CD8-positive, alpha-beta memory T cell (primary cell): ENCODE results near the gene GSTA5. TPM values are rescaled to one million over a fixed set of nuclear protein-coding genes. Genes with fewer than 3 reads are reported as not detected.
"Not testable (repeated sequence)": the region's sequence is repeated elsewhere in the genome, so short reads cannot be mapped to it uniquely, and the experiment has no call there.

Experiments used
- CTCF ChIA-PET: fragments of 350-600 bp; sonication (Branson Sonifier 250); formaldehyde crosslinking; loops from one replicate; lab custom pipeline; 2021; ENCODE audit warnings: antibody characterized with exemption; lab: Charles Lee
- POLR2A ChIA-PET: fragments of 350-600 bp; sonication (Branson Sonifier 250); formaldehyde crosslinking; loops from one replicate; lab custom pipeline; 2021; ENCODE audit warnings: antibody characterized with exemption; lab: Charles Lee
- DNase-seq, 5 donors: peaks; one replicate each; pipeline versions ENCODE4 v3.0.0 to v3.0.0-alpha.2; 2020 to 2022; ENCODE audit warnings: mixed read lengths in 1 of 5
- H3K27ac ChIP-seq: one replicate; pipeline ENCODE4 v1.7.0; 2013; ENCODE audit warnings: low read depth, mild to moderate bottlenecking, low read length, moderate library complexity
- H3K27me3 ChIP-seq: 2 replicates; pipeline ENCODE4 v1.7.0; 2013; ENCODE audit warnings: low read length, mild to moderate bottlenecking; ENCODE audit not compliant: insufficient read depth, poor library complexity, severe bottlenecking
- H3K36me3 ChIP-seq: 2 replicates; pipeline ENCODE4 v1.7.0; 2013; ENCODE audit warnings: mild to moderate bottlenecking, low read length, moderate library complexity; ENCODE audit not compliant: insufficient read depth
- H3K4me1 ChIP-seq: 2 replicates; pipeline ENCODE4 v1.7.0; 2013; ENCODE audit warnings: mild to moderate bottlenecking, low read length, moderate library complexity; ENCODE audit not compliant: insufficient read depth
- H3K4me3 ChIP-seq: 2 replicates; pipeline ENCODE4 v1.7.0; 2013; ENCODE audit warnings: mild to moderate bottlenecking, low read length
- H3K9me3 ChIP-seq: 2 replicates; pipeline ENCODE4 v1.7.0; 2013; ENCODE audit warnings: mild to moderate bottlenecking, low read length
- H3K27ac Mint-ChIP-seq, 8 donors: one replicate each; pipeline ENCODE4 v1.8.0; 2020 to 2021; ENCODE audit warnings: mixed read lengths in 8 of 8, mild to moderate bottlenecking in 6 of 8, inconsistent platforms in 3 of 8, moderate library complexity in 3 of 8
- H3K27me3 Mint-ChIP-seq, 2 donors: one replicate each; pipeline ENCODE4 v1.8.0; 2020 to 2021; ENCODE audit warnings: mixed read lengths in 2 of 2, mild to moderate bottlenecking in 1 of 2, moderate library complexity in 1 of 2
- H3K36me3 Mint-ChIP-seq, 3 donors: one replicate each; pipeline ENCODE4 v1.8.0; 2020 to 2021; ENCODE audit warnings: mixed read lengths in 3 of 3, inconsistent platforms in 1 of 3, mild to moderate bottlenecking in 1 of 3
- H3K4me1 Mint-ChIP-seq, 3 donors: one replicate each; pipeline ENCODE4 v1.8.0; 2020 to 2021; ENCODE audit warnings: mixed read lengths in 3 of 3, inconsistent platforms in 1 of 3, mild to moderate bottlenecking in 1 of 3
- H3K4me3 Mint-ChIP-seq, 7 donors: one replicate each; pipeline ENCODE4 v1.8.0; 2020 to 2021; ENCODE audit warnings: mixed read lengths in 7 of 7, mild to moderate bottlenecking in 6 of 7, moderate library complexity in 4 of 7, inconsistent platforms in 2 of 7
- H3K9me3 Mint-ChIP-seq, 5 donors: one replicate each; pipeline ENCODE4 v1.8.0; 2020 to 2022; ENCODE audit warnings: mixed read lengths in 5 of 5, mild to moderate bottlenecking in 3 of 5, moderate library complexity in 2 of 5, inconsistent platforms in 1 of 5
- polyA plus RNA-seq: library from polyadenylated mRNA; unstranded; fragments of 300-500 nt; fragmentation: Illumina TruSeq; gene quantifications from one replicate; pipeline ENCODE4 v1.2.3, GENCODE V29; 2021
- total RNA-seq, 2 experiments: library from RNA; stranded (reverse); gene quantifications; one replicate each; pipeline ENCODE4 v1.2.3, GENCODE V29; 2021

The GSTA5 gene
- total and polyA plus RNA-seq, 3 experiments from 2014 or later = not detected

DNA sequence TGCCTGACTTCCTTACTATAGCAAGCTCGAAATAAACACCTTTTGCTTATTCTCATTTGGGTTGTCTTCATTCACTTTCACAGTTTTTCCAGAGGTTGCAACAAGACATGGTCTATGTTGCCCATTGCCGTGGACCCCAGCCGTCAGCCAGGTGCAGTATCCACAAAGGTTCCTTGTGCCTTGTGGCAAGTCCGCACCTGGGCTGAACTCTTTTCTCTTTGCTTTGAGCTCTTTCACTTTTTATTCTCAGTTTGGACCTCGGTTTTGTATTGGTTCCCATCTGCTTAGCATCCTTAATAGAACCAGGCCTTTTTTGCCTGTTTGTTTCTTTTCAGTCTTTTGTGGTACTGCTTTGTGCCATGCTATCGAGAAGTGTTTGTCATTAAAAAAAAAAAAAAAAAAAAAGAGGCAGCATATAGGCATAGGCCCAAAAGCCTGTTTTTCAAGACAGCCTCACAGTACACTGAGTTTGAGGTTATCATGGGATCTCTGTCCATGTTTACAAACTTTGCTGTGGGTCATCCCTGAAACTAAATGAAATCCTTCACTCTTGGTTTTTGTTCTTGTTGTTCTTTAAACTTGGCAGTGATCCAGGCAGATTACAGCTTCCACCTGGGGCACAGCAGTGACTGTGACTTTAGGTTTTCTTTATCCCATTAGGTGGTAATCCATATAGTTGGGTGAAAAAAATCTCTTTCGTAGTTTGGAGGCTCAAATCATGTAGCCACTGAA lies 35.6 kb upstream of the GSTA5 start:
- no peaks in the 10 kb centered on the region for H3K9me3 ChIP-seq
- DNase-seq = no peak
- no peak overlapping the region for H3K4me3 ChIP-seq
- POLR2A ChIA-PET = no interaction called here
- no peak overlapping the region for H3K4me3 Mint-ChIP-seq
- CTCF ChIA-PET = interaction anchor here (0.7 to 1.7 kb wide), 2 partner anchors 12 to 842 kb away, joined by 3 to 5 read pairs; no protein-coding TSS in a partner anchor
- H3K4me1 ChIP-seq = no peaks in the 10 kb centered on the region
- H3K27ac ChIP-seq = no peak overlapping the region
- H3K4me1 Mint-ChIP-seq = no peaks in the 10 kb centered on the region
- peaks cover 3% of the 10 kb centered on the region for H3K27me3 ChIP-seq
- peaks cover 4 to 13% of the 10 kb centered on the region in 2 donors for H3K27me3 Mint-ChIP-seq
- no peak overlapping the region for H3K27ac Mint-ChIP-seq
- no peaks in the 10 kb centered on the region for H3K36me3 Mint-ChIP-seq
- H3K36me3 ChIP-seq = no peaks in the 10 kb centered on the region
- no peaks in the 10 kb centered on the region for H3K9me3 Mint-ChIP-seq

DNA sequence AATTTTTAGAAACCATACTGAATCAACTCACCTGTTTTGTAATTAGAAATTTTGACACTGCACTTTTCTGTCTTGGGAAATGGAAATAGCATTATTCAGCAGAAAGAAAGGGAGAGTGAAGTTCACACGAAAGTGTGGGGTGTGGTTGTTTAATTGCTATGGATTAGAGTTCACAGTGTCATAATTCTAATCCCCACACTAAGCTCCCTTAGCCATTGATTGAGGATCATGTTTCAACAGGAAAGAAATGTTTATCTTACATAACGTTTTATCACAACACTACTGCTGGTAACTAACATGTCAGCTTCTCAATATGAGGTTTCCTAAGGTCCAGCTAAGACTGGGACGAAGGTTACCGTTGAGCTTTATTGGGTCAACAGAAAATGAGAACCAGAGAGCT lies 31.4 kb upstream of the GSTA5 start:
- no peaks in the 10 kb centered on the region for H3K9me3 ChIP-seq
- ChIA-PET CTCF (no interaction called here), POLR2A (no interaction called here)
- no peaks in the 10 kb centered on the region for H3K9me3 Mint-ChIP-seq
- H3K36me3 Mint-ChIP-seq = no peaks in the 10 kb centered on the region
- no peak overlapping the region for H3K4me3 Mint-ChIP-seq
- no peaks in the 10 kb centered on the region for H3K36me3 ChIP-seq
- no peak overlapping the region for H3K27ac ChIP-seq
- H3K4me1 Mint-ChIP-seq = no peaks in the 10 kb centered on the region
- no peak overlapping the region for H3K27ac Mint-ChIP-seq
- no peak for DNase-seq
- peaks cover 2 to 21% of the 10 kb centered on the region in 2 donors for H3K27me3 Mint-ChIP-seq
- H3K27me3 ChIP-seq = no peaks in the 10 kb centered on the region
- H3K4me1 ChIP-seq = no peaks in the 10 kb centered on the region
- no peak overlapping the region for H3K4me3 ChIP-seq

DNA sequence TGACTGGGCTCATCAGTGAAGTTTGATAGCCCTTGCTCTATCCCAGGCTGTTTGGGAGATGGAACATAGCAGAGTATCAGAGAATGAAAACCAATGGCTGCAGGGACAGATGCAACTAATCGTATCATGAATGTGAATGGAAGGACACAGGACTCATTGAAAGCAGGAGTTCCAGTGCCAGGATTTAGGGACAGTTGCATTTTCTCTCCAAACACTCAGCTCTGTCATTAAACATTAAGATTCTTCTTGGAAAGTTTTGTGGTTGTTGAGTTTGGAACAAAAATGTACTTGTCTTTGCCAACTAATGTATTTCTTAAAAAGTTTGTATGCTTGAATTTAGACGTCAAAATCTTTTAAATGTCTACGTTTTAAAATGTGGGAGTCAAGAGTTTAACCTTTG lies 31.0 kb upstream of the GSTA5 start:
- CTCF ChIA-PET = no interaction called here
- no peaks in the 10 kb centered on the region for H3K36me3 Mint-ChIP-seq
- H3K27me3 Mint-ChIP-seq = peaks cover 2 to 21% of the 10 kb centered on the region in 2 donors
- no peaks in the 10 kb centered on the region for H3K9me3 Mint-ChIP-seq
- Histone ChIP-seq H3K27ac (no peak overlapping the region), H3K4me1 (no peaks in the 10 kb centered on the region), H3K27me3 (no peaks in the 10 kb centered on the region), H3K4me3 (no peak overlapping the region), H3K9me3 (no peaks in the 10 kb centered on the region), H3K36me3 (no peaks in the 10 kb centered on the region)
- no peaks in the 10 kb centered on the region for H3K4me1 Mint-ChIP-seq
- no peak for DNase-seq
- no peak overlapping the region for H3K27ac Mint-ChIP-seq
- H3K4me3 Mint-ChIP-seq = no peak overlapping the region
- POLR2A ChIA-PET = no interaction called here

DNA sequence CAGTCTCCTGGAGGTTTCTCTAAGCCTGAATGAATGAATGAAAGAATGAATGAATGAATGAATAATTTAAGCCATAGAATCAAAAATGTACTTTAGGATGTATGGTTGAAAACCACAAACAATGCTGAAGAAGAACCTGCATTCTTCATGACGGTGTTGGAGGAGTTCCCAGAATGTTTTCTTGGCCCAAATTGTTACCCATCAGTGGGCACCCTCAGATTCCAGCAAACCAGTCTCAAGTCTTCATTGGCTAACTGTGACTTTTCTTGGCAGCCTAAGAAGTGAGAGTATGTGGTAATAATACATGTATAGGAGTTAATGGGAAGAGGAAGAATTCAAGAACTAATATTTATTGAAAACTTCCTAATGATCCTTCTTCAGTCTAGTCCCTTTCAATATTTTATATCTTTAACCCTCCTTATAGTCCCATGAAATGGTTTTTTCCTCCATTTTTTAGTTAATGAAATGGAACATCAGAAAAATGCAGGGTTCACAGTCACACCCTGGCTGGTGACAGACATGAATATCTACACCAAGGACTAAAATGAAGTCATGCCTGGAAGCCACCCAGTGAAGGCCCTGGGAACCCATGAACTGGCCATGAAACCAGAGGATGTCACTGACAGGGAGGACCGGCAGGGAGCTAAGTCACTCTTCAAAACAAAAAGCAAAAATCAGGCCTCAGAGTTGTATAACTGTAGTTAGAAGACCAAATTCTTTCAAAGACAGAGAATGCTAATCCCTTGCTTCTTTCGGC lies 29.9 kb upstream of the GSTA5 start:
- H3K4me1 Mint-ChIP-seq, H3K36me3 Mint-ChIP-seq, H3K27ac Mint-ChIP-seq, H3K27ac ChIP-seq, H3K36me3 ChIP-seq, DNase-seq, H3K4me3 Mint-ChIP-seq, H3K4me3 ChIP-seq, H3K4me1 ChIP-seq, CTCF ChIA-PET, H3K27me3 ChIP-seq, H3K9me3 Mint-ChIP-seq, H3K9me3 ChIP-seq, POLR2A ChIA-PET: not testable (repeated sequence)
- H3K27me3 Mint-ChIP-seq = peaks cover 2 to 23% of the 10 kb centered on the region in 2 donors

DNA sequence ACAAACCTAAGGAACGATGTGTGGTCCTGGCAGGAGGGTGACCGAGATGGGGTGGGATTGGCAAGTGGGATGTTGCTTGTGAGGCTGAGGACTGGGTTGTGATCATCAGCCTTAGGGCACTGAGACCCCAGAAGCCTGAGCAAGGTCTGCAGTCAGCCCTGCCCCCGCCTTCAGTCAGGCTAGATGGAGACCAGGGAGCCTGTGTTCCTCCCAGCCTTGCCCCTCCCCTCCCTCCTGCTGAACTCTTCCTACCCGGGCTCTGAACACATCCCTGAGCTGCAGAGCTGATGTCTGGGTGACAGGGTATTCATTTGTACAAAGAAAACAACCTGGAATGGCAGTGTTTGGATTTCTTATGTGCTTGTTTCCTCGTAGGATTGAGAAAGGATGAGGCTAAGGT lies 28.3 kb upstream of the GSTA5 start:
- H3K4me1 ChIP-seq, H3K4me1 Mint-ChIP-seq, POLR2A ChIA-PET, H3K27ac ChIP-seq, H3K9me3 ChIP-seq, H3K27ac Mint-ChIP-seq, H3K36me3 Mint-ChIP-seq, CTCF ChIA-PET, H3K36me3 ChIP-seq, H3K4me3 ChIP-seq, H3K27me3 ChIP-seq, H3K4me3 Mint-ChIP-seq, DNase-seq, H3K9me3 Mint-ChIP-seq: not testable (repeated sequence)
- peaks cover 0 to 28% of the 10 kb centered on the region in 2 donors for H3K27me3 Mint-ChIP-seq

DNA sequence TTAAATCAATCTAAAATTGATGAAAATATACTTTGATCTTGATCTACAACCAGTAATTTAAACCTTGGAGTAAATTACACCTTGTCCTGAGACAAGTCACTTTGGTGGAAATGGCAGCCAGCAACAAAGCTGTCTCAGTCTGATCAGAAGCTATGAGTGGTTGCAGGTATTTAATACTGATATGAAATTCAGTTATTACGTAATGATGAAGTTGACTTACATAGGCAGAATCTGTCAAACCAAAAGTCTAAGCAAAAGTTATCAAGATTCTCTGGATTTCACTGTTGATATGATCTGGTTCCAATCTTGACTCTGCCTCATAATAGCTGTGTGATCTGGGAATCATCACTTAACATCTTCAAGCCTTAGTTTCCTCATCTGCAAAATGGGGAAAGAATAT lies 27.6 kb upstream of the GSTA5 start:
- Histone ChIP-seq H3K27ac (no peak overlapping the region), H3K27me3 (no peaks in the 10 kb centered on the region), H3K9me3 (no peaks in the 10 kb centered on the region), H3K36me3 (no peaks in the 10 kb centered on the region), H3K4me1 (no peaks in the 10 kb centered on the region), H3K4me3 (no peak overlapping the region)
- no peak for DNase-seq
- Mint-ChIP-seq H3K27me3 (peaks cover 0 to 26% of the 10 kb centered on the region in 2 donors), H3K9me3 (no peaks in the 10 kb centered on the region), H3K4me3 (no peak overlapping the region), H3K27ac (no peak overlapping the region), H3K36me3 (no peaks in the 10 kb centered on the region), H3K4me1 (no peaks in the 10 kb centered on the region)
- ChIA-PET POLR2A (no interaction called here), CTCF (no interaction called here)

DNA sequence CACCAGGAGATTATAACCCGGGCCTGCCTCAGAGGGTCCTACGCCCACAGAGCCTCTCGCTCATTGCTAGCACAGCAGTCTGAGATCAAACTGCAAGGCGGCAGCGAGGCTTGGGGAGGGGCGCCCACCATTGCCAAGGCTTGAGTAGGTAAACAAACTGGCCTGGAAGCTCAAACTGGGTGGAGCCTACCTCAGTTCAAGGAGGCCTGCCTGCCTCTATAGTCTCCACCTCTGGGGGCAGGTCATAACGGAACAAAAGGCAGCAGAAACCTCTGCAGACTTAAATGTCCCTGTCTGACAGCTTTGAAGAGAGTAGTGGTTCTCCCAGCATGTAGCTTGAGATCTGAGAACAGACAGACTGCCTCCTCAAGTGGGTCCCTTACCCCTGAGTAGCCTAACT lies 20.5 kb upstream of the GSTA5 start:
- CTCF ChIA-PET, H3K9me3 Mint-ChIP-seq, H3K27ac Mint-ChIP-seq, H3K4me1 Mint-ChIP-seq, POLR2A ChIA-PET, H3K36me3 ChIP-seq, H3K27me3 ChIP-seq, H3K9me3 ChIP-seq, H3K36me3 Mint-ChIP-seq, H3K4me3 Mint-ChIP-seq, H3K4me1 ChIP-seq, DNase-seq, H3K4me3 ChIP-seq, H3K27ac ChIP-seq: not testable (repeated sequence)
- H3K27me3 Mint-ChIP-seq = peaks cover 20 to 64% of the 10 kb centered on the region in 2 donors

DNA sequence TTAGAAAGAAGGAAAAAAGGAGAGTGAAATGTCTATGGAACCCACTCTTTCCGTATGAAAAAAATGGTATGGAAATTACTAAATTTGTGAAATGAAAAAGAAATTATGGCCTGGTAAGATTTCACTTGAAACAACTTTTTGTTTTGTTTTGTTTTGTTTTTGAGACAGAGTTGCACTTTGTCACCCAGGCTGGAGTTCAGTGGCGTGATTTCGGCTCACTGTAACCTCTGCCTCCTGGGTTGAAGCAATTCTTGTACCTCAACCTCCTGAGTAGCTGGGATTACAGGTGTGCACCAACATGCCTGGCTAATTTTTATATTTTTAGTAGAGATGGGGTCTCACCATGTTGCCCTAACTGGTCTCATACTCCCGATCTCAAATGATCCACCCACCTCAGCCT lies 17.8 kb upstream of the GSTA5 start:
- no peak overlapping the region for H3K4me3 ChIP-seq
- H3K27ac ChIP-seq = no peak overlapping the region
- no peak overlapping the region for H3K27ac Mint-ChIP-seq
- H3K4me1 ChIP-seq = no peaks in the 10 kb centered on the region
- H3K4me3 Mint-ChIP-seq = no peak overlapping the region
- H3K27me3 Mint-ChIP-seq = peaks cover 32 to 72% of the 10 kb centered on the region in 2 donors
- CTCF ChIA-PET = no interaction called here
- peaks cover 0 to 3% (median 0%) of the 10 kb centered on the region in 5 donors for H3K9me3 Mint-ChIP-seq
- no peaks in the 10 kb centered on the region for H3K9me3 ChIP-seq
- peaks cover 0 to 3% (median 0%) of the 10 kb centered on the region in 3 donors for H3K36me3 Mint-ChIP-seq
- no peaks in the 10 kb centered on the region for H3K36me3 ChIP-seq
- POLR2A ChIA-PET = no interaction called here
- no peaks in the 10 kb centered on the region for H3K4me1 Mint-ChIP-seq
- H3K27me3 ChIP-seq = no peaks in the 10 kb centered on the region
- no peak for DNase-seq
